K562 treated with DMSO at 1 percent for 4 hours (cell line): ENCODE measurements around the gene SPEM3. TPM values are rescaled to one million over a fixed set of nuclear protein-coding genes. Genes with fewer than 3 reads are reported as not detected.

ENCODE experiments used
- total RNA-seq: library from RNA; unstranded; fragments of 300-600 nt; gene quantifications from 2 replicates; pipeline ENCODE4 v1.2.3, GENCODE V29; 2022; ENCODE audit not compliant: insufficient read depth

Gene SPEM3
- not detected in 2 replicates for total RNA-seq

DNA sequence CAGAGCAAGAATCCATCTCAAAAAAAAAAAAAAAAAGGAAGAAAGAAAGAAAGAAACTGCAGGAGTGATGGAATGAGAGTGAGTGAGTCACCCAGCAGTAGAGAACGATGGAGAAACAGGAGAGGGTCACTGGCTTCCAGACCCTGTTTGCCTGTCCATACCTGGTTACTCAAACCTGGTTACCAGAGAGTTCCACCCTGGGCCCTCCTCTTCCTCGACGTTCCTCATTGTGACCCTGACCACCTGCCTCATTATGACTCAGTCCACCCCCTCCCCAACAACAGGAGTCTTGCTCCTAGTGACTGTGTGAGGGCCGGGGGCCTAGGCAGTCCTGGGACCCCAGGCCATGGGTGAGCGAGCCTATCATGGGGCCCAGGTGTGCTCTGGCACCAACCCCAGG is at the start of gene SPEM3:
Gene SPEM3, plus strand, starts transcription at position 301 of the 400 bp plus-strand sequence. Its CDS starts 46 bp downstream, at position 347.

GRCh38 chr17:7380855-7381683 is 47.6 kb upstream of the SPEM3 start, which contains the start of gene TNK1:
TSS of gene TNK1 (plus strand) at chr17:7381089. CDS start at chr17:7382927, 1,838 bp downstream.

GRCh38 chr17:7394452-7395191 is 34.0 kb upstream of the SPEM3 start, which contains the start of gene PLSCR3:
TSS of gene PLSCR3 (minus strand) at chr17:7394525. CDS start at chr17:7394110, 415 bp downstream.

DNA sequence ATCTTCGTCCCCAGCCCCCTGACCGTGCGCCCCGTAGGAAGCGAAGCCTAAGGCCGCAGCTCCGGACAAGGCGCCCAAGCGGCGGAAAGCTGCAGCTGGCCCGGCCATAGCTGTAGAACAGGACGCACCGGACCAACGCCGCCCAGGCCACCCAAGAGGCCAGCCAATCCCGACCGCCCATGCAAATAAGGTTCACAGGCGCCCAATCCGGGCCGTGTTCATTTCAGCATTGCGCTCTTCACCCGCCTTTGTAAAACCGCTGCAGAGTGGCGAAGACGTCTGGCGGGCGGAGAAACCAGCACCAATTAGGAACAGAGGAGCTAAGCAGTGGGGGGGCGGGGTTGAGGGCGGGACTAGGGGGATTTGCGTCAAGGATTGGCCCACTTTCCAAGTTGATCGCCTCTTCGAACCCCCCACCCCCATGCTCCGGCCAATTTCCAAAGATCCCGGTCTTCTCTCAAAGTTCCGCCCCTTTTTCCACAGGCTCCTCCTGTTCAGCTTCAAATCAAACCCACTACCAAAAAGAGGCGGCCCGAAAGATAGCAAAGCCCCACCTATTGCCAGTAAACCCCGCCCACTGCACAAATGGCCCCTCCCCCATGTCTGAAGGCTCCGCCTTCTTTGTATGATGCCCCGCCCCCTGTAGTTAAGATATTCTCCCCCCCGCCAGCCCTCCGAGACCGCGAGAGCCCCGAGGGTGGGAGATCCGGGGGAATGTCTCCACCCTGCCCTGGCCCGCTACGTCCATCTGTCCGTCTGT is 24.5 kb upstream of the SPEM3 start, which contains the start of gene TMEM256:
Gene TMEM256, minus strand, starts transcription at position 121 of the 760 bp plus-strand sequence. Its CDS starts 13 bp downstream, at position 108.

DNA sequence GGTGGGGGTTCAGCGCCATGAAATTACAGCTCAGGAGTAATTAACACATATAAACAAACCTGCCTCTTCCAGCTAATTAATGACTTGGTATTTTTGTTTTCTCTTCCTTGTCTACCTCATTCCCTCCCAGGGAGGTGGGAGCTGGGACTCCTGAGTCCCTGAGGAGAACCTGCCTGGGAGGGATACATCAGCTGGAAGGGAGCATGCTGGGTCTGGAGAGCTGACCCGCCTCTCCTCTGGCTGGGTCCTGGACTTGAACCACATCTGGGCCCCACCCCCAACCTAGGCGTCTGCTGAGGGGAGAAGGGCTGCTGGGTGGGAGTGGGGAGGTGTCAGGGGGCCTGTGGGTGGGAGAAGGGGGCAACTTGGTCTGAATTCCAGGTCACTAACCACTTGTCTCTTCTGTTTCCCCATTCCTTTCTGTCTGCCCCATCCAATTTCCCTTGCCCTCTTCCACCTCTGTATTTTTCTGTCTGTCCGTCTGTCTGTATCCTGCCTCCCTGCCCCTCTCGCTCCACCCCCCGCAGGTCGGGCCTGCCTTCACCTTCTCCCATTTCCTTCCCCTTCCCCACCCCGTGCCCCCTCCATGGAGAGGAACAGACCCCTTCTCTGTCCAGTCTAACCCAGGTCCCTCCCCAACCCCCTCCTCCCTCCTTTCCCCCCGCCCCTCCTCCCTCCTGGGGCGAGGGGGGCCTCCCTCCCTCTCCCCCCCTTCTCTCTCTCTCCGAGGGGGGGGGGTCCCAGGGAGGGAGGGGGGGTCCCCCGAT is 21.0 kb upstream of the SPEM3 start, which contains the start of gene NLGN2:
Gene NLGN2, plus strand, starts transcription at position 361 of the 767 bp plus-strand sequence. CDS start 411 bp downstream, outside the sequence.

GRCh38 chr17:7419819-7420610 is 8.6 kb upstream of the SPEM3 start, which contains the start of gene SPEM1:
TSS of gene SPEM1 (plus strand) at chr17:7420324. CDS start at chr17:7420385, 61 bp downstream.

DNA sequence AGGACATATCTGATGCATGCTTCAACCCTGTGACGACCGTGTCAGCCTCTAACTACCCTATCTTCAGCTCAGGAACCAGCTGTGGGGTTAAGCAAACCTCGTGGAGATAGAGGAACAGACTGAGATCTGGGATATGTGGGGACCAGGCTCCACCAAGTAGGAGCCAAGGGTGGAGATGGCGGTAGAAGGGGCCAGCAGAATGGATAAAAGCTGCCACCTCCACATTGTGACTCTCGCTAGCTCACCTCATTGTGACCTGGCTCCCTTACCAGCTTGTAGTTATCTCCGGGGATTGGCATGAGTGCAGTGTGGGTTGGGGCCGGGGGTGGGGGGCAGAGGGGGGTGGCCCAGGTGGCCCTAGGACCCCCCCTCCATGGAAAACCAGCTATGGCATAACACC is 3.3 kb upstream of the SPEM3 start, which contains the start of gene SPEM2:
Gene SPEM2, plus strand, starts transcription at position 301 of the 400 bp plus-strand sequence. Its CDS starts 73 bp downstream, at position 374.

DNA sequence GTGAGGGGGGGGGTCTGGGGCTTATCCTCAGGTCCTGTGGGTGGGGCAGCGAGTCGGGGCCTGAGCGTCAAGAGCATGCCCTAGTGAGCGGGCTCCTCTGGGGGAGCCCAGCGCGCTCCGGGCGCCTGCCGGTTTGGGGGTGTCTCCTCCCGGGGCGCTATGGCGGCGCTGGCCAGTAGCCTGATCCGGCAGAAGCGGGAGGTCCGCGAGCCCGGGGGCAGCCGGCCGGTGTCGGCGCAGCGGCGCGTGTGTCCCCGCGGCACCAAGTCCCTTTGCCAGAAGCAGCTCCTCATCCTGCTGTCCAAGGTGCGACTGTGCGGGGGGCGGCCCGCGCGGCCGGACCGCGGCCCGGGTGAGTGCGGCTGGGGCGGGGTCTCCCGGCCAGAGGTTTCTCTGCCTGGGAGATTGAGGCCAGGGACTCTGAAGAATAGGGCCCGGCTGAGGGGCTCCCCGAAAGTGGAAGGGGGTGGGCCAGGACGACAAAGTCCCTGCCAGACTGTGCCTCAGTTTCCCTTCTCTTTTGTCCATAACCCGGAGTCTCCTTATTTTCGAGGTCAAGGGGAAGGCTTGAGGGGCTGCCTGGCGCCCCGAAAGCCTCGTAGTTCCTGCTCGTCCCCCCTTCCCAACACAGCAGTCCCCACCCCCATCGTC is 10.9 kb downstream of the SPEM3 start, which contains the start of gene FGF11:
Gene FGF11, plus strand, starts transcription at position 51 of the 651 bp plus-strand sequence. Its CDS starts 109 bp downstream, at position 160.

GRCh38 chr17:7444682-7445618 is 16.3 kb downstream of the SPEM3 start, which contains the start of gene CHRNB1:
TSS of gene CHRNB1 (plus strand) at chr17:7445061. CDS start at chr17:7445128, 67 bp downstream.

DNA sequence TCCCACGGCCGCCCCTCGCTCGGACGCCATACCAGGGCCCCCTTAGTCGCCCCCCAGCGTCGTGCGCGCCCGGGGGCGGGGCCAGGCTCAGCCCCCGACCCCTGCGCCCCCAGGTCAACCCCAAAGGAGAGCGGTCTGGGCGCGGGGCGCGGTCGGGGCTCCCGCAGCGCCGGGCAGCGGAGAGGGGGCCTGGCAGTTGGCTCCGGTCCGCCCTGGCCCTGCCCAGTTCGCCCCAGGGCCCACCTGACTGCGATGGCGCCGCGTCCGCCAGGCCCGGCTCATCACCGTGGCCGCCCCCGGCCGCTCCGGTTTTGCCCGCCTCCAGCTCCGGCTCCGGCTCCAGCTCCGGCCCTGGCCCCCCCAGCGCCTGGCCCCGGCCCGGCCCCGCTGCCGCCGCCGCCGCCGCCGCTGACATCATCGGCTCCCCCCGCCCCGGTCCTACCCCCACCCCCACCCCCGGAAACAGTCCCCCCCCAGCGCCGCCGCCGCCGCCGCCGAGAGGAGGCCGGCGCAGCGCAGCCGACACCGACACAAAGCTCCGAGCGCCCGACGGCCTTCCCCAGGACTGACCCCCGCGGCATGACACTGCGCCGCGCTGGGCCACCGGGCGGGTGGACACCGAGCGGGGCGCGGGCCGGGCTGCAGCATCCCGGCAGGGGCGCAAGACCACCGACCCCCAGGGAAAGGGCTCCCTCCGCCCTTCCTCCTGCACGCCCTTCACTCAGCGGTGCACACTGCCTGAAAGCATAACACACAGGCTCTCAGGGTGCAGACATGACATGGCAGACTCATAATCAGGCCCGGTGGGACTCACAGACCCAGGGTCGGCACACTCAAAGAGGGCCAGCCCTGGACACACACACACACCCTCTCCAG is 50.8 kb downstream of the SPEM3 start, which contains the start of gene ZBTB4:
Gene ZBTB4, minus strand, starts transcription at position 419 of the 876 bp plus-strand sequence. CDS start 12,830 bp downstream, outside the sequence.

DNA sequence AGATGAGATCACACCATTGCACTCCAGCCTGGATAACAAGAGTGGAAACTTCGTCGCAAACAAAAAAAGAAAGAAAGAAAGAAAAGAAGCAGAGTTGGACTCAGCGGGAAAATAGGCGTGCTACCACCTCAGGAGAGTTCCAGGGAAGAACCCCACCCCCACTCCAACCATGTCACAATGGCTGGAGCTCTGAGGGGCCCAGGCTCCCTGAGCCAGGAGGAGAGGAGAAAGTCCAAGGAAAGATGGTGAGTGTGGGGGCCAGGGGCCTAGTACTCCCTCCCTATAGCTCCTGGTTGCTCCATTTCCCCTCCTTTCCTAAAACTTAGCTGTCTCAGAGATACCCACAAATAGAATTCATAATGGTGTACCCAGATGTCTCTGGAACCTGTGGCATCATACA is 52.6 kb downstream of the SPEM3 start, which contains the start of gene SLC35G6:
Gene SLC35G6, plus strand, starts transcription at position 172 of the 400 bp plus-strand sequence. Its CDS starts 71 bp downstream, at position 243.

Other genes starting within 250 kb of the SPEM3 start
- gene ASGR1, start 249.5 kb upstream of the SPEM3 start, total RNA-seq = 0.52 TPM in 1 of 2 replicates, not detected in the other
- 5.6 and 7.8 TPM in 2 replicates for gene DLG4, start 209.0 kb upstream of the SPEM3 start, total RNA-seq
- gene ACADVL, start 208.9 kb upstream of the SPEM3 start, total RNA-seq = 284 and 290 TPM in 2 replicates
- gene DVL2, start 194.3 kb upstream of the SPEM3 start, total RNA-seq = 46.3 and 47.3 TPM in 2 replicates
- 11.3 and 15.0 TPM in 2 replicates for gene PHF23, start 189.4 kb upstream of the SPEM3 start, total RNA-seq
- gene GABARAP, start 186.4 kb upstream of the SPEM3 start, total RNA-seq = 256 and 265 TPM in 2 replicates
- gene CTDNEP1, start 177.1 kb upstream of the SPEM3 start, total RNA-seq = 77.2 and 80.6 TPM in 2 replicates
- 46.9 and 57.4 TPM in 2 replicates for gene ELP5, start 176.6 kb upstream of the SPEM3 start, total RNA-seq
- 20.0 and 29.2 TPM in 2 replicates for gene CLDN7, start 166.4 kb upstream of the SPEM3 start, total RNA-seq
- gene SLC2A4, start 147.1 kb upstream of the SPEM3 start, total RNA-seq = 0.82 TPM in 1 of 2 replicates, not detected in the other
- gene YBX2, start 134.2 kb upstream of the SPEM3 start, total RNA-seq = not detected in 2 replicates
- gene EIF5A, start 121.2 kb upstream of the SPEM3 start, total RNA-seq = 354 and 384 TPM in 2 replicates
- 45.5 and 46.9 TPM in 2 replicates for gene GPS2, start 113.5 kb upstream of the SPEM3 start, total RNA-seq
- 8.2 and 13.1 TPM in 2 replicates for gene NEURL4, start 99.5 kb upstream of the SPEM3 start, total RNA-seq
- gene ACAP1, start 92.3 kb upstream of the SPEM3 start, total RNA-seq = 4.5 and 5.4 TPM in 2 replicates
- 3.2 and 4.3 TPM in 2 replicates for gene KCTD11, start 76.7 kb upstream of the SPEM3 start, total RNA-seq
- not detected in 2 replicates for gene TMEM95, start 73.7 kb upstream of the SPEM3 start, total RNA-seq
- gene TNK1, start 47.8 kb upstream of the SPEM3 start, total RNA-seq = 7.3 and 8.2 TPM in 2 replicates
- 7.7 and 10.7 TPM in 2 replicates for gene PLSCR3, start 34.3 kb upstream of the SPEM3 start, total RNA-seq
- gene TMEM256, start 24.8 kb upstream of the SPEM3 start, total RNA-seq = 43.4 and 70.5 TPM in 2 replicates
- 7.1 and 11.9 TPM in 2 replicates for gene NLGN2, start 21.0 kb upstream of the SPEM3 start, total RNA-seq
- gene SPEM1, start 8.5 kb upstream of the SPEM3 start, total RNA-seq = not detected in 2 replicates
- not detected in 2 replicates for gene SPEM2, start 3.2 kb upstream of the SPEM3 start, total RNA-seq
- gene TMEM102, start 6.6 kb downstream of the SPEM3 start, total RNA-seq = 6.8 and 6.9 TPM in 2 replicates
- 5.7 and 9.0 TPM in 2 replicates for gene FGF11, start 10.7 kb downstream of the SPEM3 start, total RNA-seq
- gene CHRNB1, start 16.2 kb downstream of the SPEM3 start, total RNA-seq = 8.1 and 9.3 TPM in 2 replicates
- 3.2 TPM in 2 replicates for gene ZBTB4, start 50.8 kb downstream of the SPEM3 start, total RNA-seq
- not detected in 2 replicates for gene SLC35G6, start 52.6 kb downstream of the SPEM3 start, total RNA-seq
- 59.8 and 69.8 TPM in 2 replicates for gene POLR2A, start 55.5 kb downstream of the SPEM3 start, total RNA-seq
- 1.7 and 2.1 TPM in 2 replicates for gene TNFSF12, start 120.2 kb downstream of the SPEM3 start, total RNA-seq
- gene TNFSF13, start 129.9 kb downstream of the SPEM3 start, total RNA-seq = 1.0 and 1.9 TPM in 2 replicates
- gene SENP3, start 133.1 kb downstream of the SPEM3 start, total RNA-seq = 36.6 and 40.6 TPM in 2 replicates
- 45.7 and 47.2 TPM in 2 replicates for gene CD68, start 150.8 kb downstream of the SPEM3 start, total RNA-seq
- 82.7 and 83.4 TPM in 2 replicates for gene MPDU1, start 155.0 kb downstream of the SPEM3 start, total RNA-seq
- 4.0 and 8.5 TPM in 2 replicates for gene SOX15, start 161.2 kb downstream of the SPEM3 start, total RNA-seq
- gene FXR2, start 186.0 kb downstream of the SPEM3 start, total RNA-seq = 40.7 and 49.2 TPM in 2 replicates
- gene SAT2, start 199.0 kb downstream of the SPEM3 start, total RNA-seq = 29.5 and 43.0 TPM in 2 replicates
- not detected in 2 replicates for gene SHBG, start 201.3 kb downstream of the SPEM3 start, total RNA-seq
- 2.0 and 3.5 TPM in 2 replicates for gene ATP1B2, start 222.1 kb downstream of the SPEM3 start, total RNA-seq